H54 (cell line): Measurements from ENCODE around the gene TTPAL.

Experiments
- DNase-seq: peaks from one replicate; pipeline ENCODE4 v3.0.0; 2011; ENCODE audit warnings: low spot score, mixed read lengths; ENCODE audit not compliant: insufficient read length
- FAIRE-seq: peaks from 3 replicates; lab custom pipeline; 2011; peaks lifted over from hg19 to GRCh38; lab: Jason Lieb, UNC
- POLR2A ChIP-seq: IDR thresholded peaks from 2 replicates; pipeline ENCODE4 v1.6.1; 2011; ENCODE audit warnings: low read depth, mild to moderate bottlenecking, low read length

TTPAL gene

GRCh38 chr20:44432618-44433577, 42.8 kb upstream of the TTPAL start:
- DNase-seq (no peak), FAIRE-seq (no peak)
- no peak for TF ChIP-seq POLR2A

- no peak for TF ChIP-seq POLR2A
- DNase-seq (no peak), FAIRE-seq (no peak)
Observed at GRCh38 chr20:44433751-44434538, 41.7 kb upstream of the TTPAL start.

DNA sequence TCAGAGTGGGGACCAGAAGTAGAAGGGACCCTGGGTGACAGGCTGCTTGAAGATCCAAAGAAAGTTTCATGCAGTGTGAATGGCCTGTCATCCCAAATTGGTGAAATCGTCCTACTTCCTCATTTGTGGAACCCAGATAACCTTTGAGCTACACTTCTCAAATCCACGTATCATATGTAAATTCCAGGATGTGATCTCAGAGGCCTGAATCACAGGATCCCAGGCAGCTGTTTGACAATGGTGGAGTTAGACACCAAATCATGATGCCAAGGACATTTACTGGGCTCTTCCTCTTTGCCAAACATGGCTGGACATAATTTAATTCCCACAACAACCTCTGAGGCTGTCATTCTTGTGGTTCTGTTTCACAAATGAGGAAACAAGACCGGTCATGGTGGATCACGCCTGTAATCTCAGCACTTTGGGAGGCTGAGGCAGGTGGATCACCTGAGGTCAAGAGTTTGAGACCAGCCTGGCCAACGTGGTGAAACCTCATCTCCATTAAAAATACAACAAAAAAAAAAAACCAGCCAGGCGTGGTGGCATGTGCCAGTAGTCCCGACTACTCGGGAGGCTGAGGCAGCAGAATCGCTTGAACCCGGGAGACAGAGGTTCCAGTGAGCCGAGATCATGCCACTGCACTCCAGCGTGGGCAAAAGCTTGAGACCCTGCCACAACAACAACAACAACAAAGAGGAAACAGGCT, 39.9 kb upstream of the TTPAL start:
- FAIRE-seq, result no peak

GRCh38 chr20:44436393-44436792, 39.3 kb upstream of the TTPAL start:
- DNase-seq (no peak), FAIRE-seq (no peak)
- no peak for TF ChIP-seq POLR2A

More for the DNA sequence above, 39.9 kb upstream of the TTPAL start:
- DNase-seq, result no peak
- TF ChIP-seq POLR2A, result no peak

DNA sequence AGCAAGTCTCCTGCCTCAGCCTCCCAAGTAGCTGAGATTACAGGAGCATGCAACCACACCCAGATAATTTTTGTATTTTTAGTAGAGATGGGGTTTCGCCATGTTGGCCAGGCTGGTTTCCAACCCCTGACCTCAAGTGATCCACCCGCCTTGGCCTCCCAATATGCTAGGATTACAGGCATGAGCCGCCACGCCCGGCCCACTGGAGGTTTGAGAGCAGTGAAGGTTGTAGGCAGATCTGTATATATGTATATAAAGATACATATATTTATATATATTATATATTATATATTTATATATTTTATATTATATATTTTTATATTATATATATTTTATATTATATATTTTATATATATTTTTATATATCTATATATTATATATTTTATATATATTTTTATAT, 38.2 kb upstream of the TTPAL start:
- no peak for DNase-seq
- TF ChIP-seq POLR2A, result no peak
- no peak for FAIRE-seq

- no peak for FAIRE-seq
- no peak for DNase-seq
- no peak for TF ChIP-seq POLR2A
Observed at GRCh38 chr20:44438782-44439181, 36.9 kb upstream of the TTPAL start.

- DNase-seq (no peak), FAIRE-seq (no peak)
- TF ChIP-seq POLR2A, result no peak
Observed at GRCh38 chr20:44439318-44439717, 36.4 kb upstream of the TTPAL start.

DNA sequence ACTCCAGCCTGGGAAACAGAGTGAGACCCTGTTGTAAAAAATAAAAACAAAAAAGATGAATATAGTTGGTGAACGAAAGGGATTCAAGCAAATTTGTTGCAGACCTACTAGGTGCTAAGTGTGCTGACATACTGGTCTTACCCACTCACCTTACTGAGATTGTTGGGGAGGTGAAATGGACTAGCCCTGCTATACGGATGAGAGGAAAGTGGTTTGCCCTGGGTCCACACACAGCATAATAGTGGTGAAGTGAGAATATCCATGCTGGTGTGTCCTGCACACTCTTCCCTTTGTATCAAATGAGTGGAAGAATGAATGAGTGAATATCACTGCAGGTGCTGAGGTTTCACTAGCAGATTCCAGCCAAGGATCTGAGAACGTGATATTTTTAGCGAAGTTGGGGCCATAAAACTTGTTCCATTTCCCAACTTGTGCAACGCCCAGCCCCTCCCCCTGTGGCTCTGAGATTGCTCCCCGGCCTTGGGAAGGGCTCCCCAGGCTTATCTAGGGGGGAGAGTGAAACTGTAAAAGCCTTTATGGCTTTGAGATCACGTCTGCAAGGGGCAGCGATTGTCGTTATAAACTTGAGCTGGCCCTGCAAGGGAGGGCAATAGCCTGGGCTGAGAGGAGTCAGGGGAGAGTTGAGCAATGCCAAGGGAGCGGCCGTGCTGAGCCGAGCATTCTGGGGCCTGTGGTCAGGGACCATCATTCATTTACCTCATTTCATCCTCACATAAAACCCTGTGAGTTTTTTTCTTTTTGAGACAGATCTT, 33.2 kb upstream of the TTPAL start:
- FAIRE-seq (no peak), DNase-seq (no peak)
- no peak for TF ChIP-seq POLR2A

DNA sequence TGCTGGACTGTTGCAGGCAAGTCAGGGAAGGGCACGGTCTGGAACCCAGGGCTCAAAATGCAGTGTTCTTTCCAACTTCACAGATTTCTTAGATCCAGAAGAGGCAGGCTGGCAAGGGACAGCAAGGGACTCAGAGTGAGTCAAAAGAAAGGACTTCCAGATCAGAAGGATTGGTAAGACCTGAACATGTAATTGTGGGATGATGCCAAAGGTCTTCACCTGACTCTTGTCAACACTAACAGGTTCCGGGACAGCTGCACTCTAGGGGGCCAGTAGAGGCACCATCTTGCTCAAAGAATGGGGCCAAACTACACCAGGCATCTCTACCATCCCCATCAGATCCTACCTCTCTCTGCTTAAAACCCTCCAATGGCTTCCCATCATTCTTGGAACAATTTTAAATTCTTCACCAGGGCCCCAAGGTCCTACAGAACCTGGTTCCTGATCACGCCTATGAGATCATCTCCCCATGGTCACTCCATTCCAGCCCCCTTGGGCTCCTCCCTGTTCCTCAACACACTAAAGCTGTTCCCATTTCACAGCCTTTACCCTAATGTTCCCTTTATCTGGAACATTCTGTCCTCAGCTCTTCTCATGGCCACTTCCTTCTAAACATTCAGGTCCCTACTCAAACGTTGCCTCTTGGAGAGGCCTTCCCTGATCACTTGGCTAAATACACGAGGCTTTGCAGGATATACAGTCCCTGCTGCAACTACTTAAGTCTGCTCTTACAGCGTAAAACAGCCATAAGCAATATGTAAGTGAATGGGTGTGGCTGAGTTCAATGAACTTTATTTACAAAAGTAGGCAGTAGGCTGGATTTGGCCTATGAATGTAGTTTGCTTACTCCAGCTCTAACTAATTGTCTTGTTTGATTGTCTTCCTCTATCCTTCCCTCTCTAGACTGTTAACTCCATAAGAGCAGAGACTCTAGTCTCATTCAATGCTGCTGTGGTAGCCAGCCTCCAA, 29.6 kb upstream of the TTPAL start:
- no peak for TF ChIP-seq POLR2A

GRCh38 chr20:44447827-44448419, 27.8 kb upstream of the TTPAL start:
- no peak for TF ChIP-seq POLR2A
- DNase-seq (no peak), FAIRE-seq (no peak)

More for the DNA sequence above, 29.6 kb upstream of the TTPAL start:
- no peak for DNase-seq
- no peak for FAIRE-seq

GRCh38 chr20:44448753-44449546, 26.7 kb upstream of the TTPAL start:
- TF ChIP-seq POLR2A, result no peak
- FAIRE-seq (no peak), DNase-seq (no peak)

DNA sequence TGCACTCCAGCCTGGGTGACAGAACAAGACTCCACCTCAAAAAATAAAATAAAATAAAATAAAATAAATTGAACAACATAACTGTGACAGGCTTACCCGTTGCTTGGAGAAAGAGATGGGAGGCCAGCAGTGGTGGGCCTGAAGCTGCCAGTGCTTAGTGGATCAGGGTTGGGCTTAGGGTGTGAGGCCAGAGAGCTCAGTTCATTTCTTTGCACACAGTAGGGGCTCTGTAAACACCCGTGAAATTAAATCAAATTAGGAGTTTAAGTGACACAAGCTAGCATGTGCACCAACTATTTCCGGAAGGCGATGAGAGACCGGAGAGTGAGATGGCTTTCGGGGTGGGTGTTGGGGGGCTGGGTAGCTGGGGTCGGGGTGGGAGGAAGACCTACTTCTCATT, 25.8 kb upstream of the TTPAL start:
- DNase-seq, result no peak
- FAIRE-seq, result no peak
- no peak for TF ChIP-seq POLR2A
